HepG2 (cell line): ENCODE data around the gene MYOM1. TPM values are rescaled to one million over a fixed set of nuclear protein-coding genes. Genes with fewer than 3 reads are reported as not detected.

Experiments
- CCDC6 ChIP-seq: sonication (generic); formaldehyde crosslinking; IDR thresholded peaks from 2 replicates; pipeline ENCODE4 v1.8.1; 2022; ENCODE audit warnings: mild to moderate bottlenecking, missing genetic modification reagents, moderate library complexity
- GFI1 ChIP-seq: sonication (generic); formaldehyde crosslinking; IDR thresholded peaks from 2 replicates; pipeline ENCODE4 v1.5.0; 2020; ENCODE audit warnings: missing genetic modification reagents, mild to moderate bottlenecking, borderline replicate concordance
- KLF11 ChIP-seq: IDR thresholded peaks from 2 replicates; pipeline ENCODE4 v1.6.1; 2016; ENCODE audit warnings: missing compliant biosample characterization
- NCOA2 ChIP-seq: sonication (generic); formaldehyde crosslinking; IDR thresholded peaks from 2 replicates; pipeline ENCODE4 v1.8.0; 2022; ENCODE audit warnings: inconsistent platforms
- SIX1 ChIP-seq: sonication (generic); formaldehyde crosslinking; IDR thresholded peaks from 2 replicates; pipeline ENCODE4 v1.4.0; 2020; ENCODE audit warnings: missing genetic modification reagents, borderline replicate concordance
- TBX2 ChIP-seq: sonication (generic); formaldehyde crosslinking; IDR thresholded peaks from 2 replicates; pipeline ENCODE4 v1.5.0; 2020; ENCODE audit warnings: missing genetic modification reagents, mild to moderate bottlenecking, borderline replicate concordance
- THYN1 ChIP-seq: sonication (generic); formaldehyde crosslinking; IDR thresholded peaks from 2 replicates; pipeline ENCODE4 v1.8.1; 2023; ENCODE audit warnings: low read depth, mild to moderate bottlenecking, moderate library complexity, missing genetic modification reagents, borderline replicate concordance
- ZFP36L2 ChIP-seq: sonication (generic); formaldehyde crosslinking; IDR thresholded peaks from 2 replicates; pipeline ENCODE4 v1.4.0; 2020; ENCODE audit warnings: missing genetic modification reagents
- ZFP41 ChIP-seq: sonication (generic); formaldehyde crosslinking; IDR thresholded peaks from 2 replicates; pipeline ENCODE4 v1.4.0; 2020; ENCODE audit warnings: mild to moderate bottlenecking, missing genetic modification reagents, borderline replicate concordance
- ZNF652 ChIP-seq: IDR thresholded peaks from 2 replicates; pipeline ENCODE4 v1.6.1; 2016; ENCODE audit warnings: low read depth, borderline replicate concordance
- ZNF788 ChIP-seq: sonication (generic); formaldehyde crosslinking; IDR thresholded peaks from 2 replicates; pipeline ENCODE4 v1.5.0; 2020; ENCODE audit warnings: mild to moderate bottlenecking, missing genetic modification reagents, borderline replicate concordance
- ZSCAN30 ChIP-seq: sonication (generic); formaldehyde crosslinking; IDR thresholded peaks from 2 replicates; pipeline ENCODE4 v1.5.0; 2020; ENCODE audit warnings: mild to moderate bottlenecking, missing genetic modification reagents
- polyA plus RNA-seq, 8 experiments: library from polyadenylated mRNA; depleted of rRNA in 3 of 8; stranded (reverse) in 7 of 8; unstranded in 1 of 8; fragments of >200 nt; fragmentation: Illumina TruSeq in 4 of 8; extraction: Trizol in 4 of 8; gene quantifications; 2 replicates each; pipeline versions ENCODE4 v1.2.1 to v1.2.3, GENCODE V29; 2011 to 2016; ENCODE audit warnings: low read depth in 4 of 8, missing spikeins in 1 of 8, mixed read lengths in 1 of 8; ENCODE audit not compliant: insufficient read depth in 1 of 8
- total RNA-seq, 5 experiments: library from RNA; depleted of rRNA; stranded (reverse); fragments of >200 nt; fragmentation: Illumina TruSeq; extraction: Trizol; gene quantifications; 2 replicates each; pipeline ENCODE4 v1.2.3, GENCODE V29; 2016; ENCODE audit warnings: low read depth in 1 of 5
- TF ChIP-seq, protein P1 (sequence below): sonication (generic); formaldehyde crosslinking; IDR thresholded peaks from 2 replicates; pipeline ENCODE4 v1.5.1; 2020; ENCODE audit warnings: mild to moderate bottlenecking, missing genetic modification reagents, borderline replicate concordance
- TF ChIP-seq, protein P2 (sequence below): sonication (generic); formaldehyde crosslinking; IDR thresholded peaks from 2 replicates; pipeline ENCODE4 v1.5.1; 2020; ENCODE audit warnings: mild to moderate bottlenecking, missing genetic modification reagents, borderline replicate concordance
- TF ChIP-seq, protein P3 (sequence below): sonication (generic); formaldehyde crosslinking; IDR thresholded peaks from 2 replicates; pipeline ENCODE4 v1.5.1; 2020; ENCODE audit warnings: mild to moderate bottlenecking, missing genetic modification reagents, moderate library complexity
- TF ChIP-seq, protein P4 (sequence below): sonication (generic); formaldehyde crosslinking; IDR thresholded peaks from 2 replicates; pipeline ENCODE4 v1.8.1; 2022; ENCODE audit warnings: mild to moderate bottlenecking, missing genetic modification reagents

Gene MYOM1
- total and polyA plus RNA-seq, 2 of the 13 experiments (the other 11 are each of a cell fraction or from before 2014, with no cell fraction given): 0.46 to 0.98 TPM

DNA sequence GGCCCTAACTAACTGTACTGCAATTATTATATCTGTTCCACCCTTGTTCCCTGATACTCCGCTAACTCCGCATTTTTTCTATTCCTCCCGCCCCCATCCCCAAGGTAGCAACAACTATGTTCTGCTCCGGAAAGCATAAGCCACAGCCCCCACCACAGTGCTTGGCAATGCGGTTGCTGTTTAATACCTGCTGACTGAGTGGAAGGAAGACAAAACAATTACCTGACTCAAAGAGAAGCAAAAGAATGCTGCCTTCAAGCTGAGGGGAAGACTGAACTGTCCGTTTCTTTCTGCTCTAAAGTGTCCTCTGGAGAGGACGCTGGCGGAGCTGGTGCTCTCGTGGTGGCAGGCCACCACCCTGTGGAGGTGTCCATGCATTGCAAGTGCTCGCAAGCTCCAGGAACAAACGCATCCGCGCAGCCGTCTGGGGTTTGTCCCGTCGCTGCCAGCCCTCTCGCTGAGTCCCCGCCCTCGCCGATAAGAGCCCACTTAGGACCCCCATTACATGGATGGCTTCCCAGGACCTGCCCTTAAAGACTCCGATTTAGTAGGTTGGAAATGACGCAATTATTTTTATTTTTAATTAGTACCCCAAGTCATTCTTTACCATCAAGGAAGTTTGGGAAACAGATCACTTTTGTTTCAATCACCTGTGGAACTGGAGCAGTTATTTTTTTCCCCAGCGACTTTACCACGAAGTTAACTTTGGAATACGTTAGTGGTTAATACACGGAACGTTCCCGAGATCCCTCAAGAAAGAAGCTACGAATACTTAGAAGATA, 26.3 kb upstream of the MYOM1 start (continued):
- TF ChIP-seq, protein P1, sequence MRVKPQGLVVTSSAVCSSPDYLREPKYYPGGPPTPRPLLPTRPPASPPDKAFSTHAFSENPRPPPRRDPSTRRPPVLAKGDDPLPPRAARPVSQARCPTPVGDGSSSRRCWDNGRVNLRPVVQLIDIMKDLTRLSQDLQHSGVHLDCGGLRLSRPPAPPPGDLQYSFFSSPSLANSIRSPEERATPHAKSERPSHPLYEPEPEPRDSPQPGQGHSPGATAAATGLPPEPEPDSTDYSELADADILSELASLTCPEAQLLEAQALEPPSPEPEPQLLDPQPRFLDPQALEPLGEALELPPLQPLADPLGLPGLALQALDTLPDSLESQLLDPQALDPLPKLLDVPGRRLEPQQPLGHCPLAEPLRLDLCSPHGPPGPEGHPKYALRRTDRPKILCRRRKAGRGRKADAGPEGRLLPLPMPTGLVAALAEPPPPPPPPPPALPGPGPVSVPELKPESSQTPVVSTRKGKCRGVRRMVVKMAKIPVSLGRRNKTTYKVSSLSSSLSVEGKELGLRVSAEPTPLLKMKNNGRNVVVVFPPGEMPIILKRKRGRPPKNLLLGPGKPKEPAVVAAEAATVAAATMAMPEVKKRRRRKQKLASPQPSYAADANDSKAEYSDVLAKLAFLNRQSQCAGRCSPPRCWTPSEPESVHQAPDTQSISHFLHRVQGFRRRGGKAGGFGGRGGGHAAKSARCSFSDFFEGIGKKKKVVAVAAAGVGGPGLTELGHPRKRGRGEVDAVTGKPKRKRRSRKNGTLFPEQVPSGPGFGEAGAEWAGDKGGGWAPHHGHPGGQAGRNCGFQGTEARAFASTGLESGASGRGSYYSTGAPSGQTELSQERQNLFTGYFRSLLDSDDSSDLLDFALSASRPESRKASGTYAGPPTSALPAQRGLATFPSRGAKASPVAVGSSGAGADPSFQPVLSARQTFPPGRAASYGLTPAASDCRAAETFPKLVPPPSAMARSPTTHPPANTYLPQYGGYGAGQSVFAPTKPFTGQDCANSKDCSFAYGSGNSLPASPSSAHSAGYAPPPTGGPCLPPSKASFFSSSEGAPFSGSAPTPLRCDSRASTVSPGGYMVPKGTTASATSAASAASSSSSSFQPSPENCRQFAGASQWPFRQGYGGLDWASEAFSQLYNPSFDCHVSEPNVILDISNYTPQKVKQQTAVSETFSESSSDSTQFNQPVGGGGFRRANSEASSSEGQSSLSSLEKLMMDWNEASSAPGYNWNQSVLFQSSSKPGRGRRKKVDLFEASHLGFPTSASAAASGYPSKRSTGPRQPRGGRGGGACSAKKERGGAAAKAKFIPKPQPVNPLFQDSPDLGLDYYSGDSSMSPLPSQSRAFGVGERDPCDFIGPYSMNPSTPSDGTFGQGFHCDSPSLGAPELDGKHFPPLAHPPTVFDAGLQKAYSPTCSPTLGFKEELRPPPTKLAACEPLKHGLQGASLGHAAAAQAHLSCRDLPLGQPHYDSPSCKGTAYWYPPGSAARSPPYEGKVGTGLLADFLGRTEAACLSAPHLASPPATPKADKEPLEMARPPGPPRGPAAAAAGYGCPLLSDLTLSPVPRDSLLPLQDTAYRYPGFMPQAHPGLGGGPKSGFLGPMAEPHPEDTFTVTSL (CRISPR knock-in tag): 0 out of 2 replicates have a peak, but pooled peaks have one; percentile 19
- TF ChIP-seq KLF11 (CRISPR knock-in tag) (peak; percentile 87), NCOA2 (CRISPR knock-in tag) (0 out of 2 replicates have a peak, but pooled peaks have one; percentile 21), GFI1 (0 out of 2 replicates have a peak, but pooled peaks have one; percentile 46), TBX2 (CRISPR knock-in tag) (peak; percentile 57; the same call in 1 of the 2 replicates), SIX1 (0 out of 2 replicates have a peak, but pooled peaks have one; percentile 12), ZFP41 (CRISPR knock-in tag) (no peak), ZFP36L2 (no peak), ZNF652 (CRISPR knock-in tag) (peak; percentile 8; the same call in 1 of the 2 replicates), THYN1 (CRISPR knock-in tag) (no peak), ZNF788 (CRISPR knock-in tag) (peak; percentile 65; the same call in 1 of the 2 replicates), CCDC6 (no peak), ZSCAN30 (CRISPR knock-in tag) (no peak)
- TF ChIP-seq, protein P2, sequence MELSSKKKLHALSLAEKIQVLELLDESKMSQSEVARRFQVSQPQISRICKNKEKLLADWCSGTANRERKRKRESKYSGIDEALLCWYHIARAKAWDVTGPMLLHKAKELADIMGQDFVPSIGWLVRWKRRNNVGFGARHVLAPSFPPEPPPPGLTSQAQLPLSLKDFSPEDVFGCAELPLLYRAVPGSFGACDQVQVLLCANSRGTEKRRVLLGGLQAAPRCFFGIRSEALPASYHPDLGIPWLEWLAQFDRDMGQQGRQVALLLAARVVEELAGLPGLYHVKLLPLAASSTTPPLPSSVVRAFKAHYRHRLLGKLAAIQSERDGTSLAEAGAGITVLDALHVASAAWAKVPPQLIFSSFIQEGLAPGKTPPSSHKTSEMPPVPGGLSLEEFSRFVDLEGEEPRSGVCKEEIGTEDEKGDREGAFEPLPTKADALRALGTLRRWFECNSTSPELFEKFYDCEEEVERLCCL (CRISPR knock-in tag): no peak
- TF ChIP-seq, protein P3, sequence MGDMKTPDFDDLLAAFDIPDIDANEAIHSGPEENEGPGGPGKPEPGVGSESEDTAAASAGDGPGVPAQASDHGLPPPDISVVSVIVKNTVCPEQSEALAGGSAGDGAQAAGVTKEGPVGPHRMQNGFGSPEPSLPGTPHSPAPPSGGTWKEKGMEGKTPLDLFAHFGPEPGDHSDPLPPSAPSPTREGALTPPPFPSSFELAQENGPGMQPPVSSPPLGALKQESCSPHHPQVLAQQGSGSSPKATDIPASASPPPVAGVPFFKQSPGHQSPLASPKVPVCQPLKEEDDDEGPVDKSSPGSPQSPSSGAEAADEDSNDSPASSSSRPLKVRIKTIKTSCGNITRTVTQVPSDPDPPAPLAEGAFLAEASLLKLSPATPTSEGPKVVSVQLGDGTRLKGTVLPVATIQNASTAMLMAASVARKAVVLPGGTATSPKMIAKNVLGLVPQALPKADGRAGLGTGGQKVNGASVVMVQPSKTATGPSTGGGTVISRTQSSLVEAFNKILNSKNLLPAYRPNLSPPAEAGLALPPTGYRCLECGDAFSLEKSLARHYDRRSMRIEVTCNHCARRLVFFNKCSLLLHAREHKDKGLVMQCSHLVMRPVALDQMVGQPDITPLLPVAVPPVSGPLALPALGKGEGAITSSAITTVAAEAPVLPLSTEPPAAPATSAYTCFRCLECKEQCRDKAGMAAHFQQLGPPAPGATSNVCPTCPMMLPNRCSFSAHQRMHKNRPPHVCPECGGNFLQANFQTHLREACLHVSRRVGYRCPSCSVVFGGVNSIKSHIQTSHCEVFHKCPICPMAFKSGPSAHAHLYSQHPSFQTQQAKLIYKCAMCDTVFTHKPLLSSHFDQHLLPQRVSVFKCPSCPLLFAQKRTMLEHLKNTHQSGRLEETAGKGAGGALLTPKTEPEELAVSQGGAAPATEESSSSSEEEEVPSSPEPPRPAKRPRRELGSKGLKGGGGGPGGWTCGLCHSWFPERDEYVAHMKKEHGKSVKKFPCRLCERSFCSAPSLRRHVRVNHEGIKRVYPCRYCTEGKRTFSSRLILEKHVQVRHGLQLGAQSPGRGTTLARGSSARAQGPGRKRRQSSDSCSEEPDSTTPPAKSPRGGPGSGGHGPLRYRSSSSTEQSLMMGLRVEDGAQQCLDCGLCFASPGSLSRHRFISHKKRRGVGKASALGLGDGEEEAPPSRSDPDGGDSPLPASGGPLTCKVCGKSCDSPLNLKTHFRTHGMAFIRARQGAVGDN (CRISPR knock-in tag): peak; percentile 84
- TF ChIP-seq, protein P4, sequence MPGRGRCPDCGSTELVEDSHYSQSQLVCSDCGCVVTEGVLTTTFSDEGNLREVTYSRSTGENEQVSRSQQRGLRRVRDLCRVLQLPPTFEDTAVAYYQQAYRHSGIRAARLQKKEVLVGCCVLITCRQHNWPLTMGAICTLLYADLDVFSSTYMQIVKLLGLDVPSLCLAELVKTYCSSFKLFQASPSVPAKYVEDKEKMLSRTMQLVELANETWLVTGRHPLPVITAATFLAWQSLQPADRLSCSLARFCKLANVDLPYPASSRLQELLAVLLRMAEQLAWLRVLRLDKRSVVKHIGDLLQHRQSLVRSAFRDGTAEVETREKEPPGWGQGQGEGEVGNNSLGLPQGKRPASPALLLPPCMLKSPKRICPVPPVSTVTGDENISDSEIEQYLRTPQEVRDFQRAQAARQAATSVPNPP (CRISPR knock-in tag): no peak
